ENCODE measurements around the gene SMAD3. TPM values are rescaled to one million over a fixed set of nuclear protein-coding genes. Genes with fewer than 3 reads are reported as not detected.

Gene SMAD3
- total and polyA plus RNA-seq, 2 of the 8 experiments (the other 6 are each of a cell fraction or from before 2014, with no cell fraction given) = 10.1 to 12.4 TPM

DNA sequence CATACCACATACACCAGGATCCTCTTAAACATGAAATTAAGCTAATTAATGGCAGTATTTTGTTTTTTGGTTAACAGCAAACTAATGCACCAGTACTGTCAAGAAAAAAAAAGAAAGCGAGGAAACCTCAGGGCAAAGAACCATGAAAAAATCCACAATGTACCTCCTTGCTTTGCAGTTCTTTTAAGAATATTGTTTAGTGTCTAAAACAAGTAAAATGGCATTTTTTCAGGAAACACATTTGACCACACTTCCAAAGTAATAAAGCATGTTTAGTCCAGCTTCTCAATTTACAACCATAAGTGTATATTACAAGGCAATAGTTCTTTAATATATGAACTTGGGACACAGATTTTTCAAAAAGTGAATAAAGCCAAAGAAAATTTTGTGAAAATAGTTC is 162.4 kb downstream of the SMAD3 start:
- ChIA-PET POLR2A (ENCODE audit: partially characterized antibody) (no interaction called here), CTCF (ENCODE audit: partially characterized antibody) (no interaction called here)

More for the DNA sequence above, 162.4 kb downstream of the SMAD3 start:
- no peaks in the 10 kb centered on the region for H3K9me3 ChIP-seq (ENCODE audit: insufficient read depth in 2 of 2, low read depth in 1 of 2, low read length in 1 of 2)
- no peak overlapping the region for H2BK120ac ChIP-seq (replicated peaks; ENCODE audit: low read depth, low read length)
- no peaks in the 10 kb centered on the region for H3K4me1 ChIP-seq (replicated peaks in 1 of 4; ENCODE audit: control insufficient read depth in 3 of 4, insufficient read depth in 4 of 4, low read length in 3 of 4)
- DNase-seq (ENCODE audit: low read depth in 1 of 2, low spot score in 2 of 2) (no peak), FAIRE-seq (no peak)
- no peak overlapping the region for H3K27ac ChIP-seq (ENCODE audit: low read depth, low read length)
- no peak overlapping the region for H2BK15ac ChIP-seq (ENCODE audit: low read length)
- H2BK5ac ChIP-seq (ENCODE audit: low read depth, low read length) = no peak overlapping the region
- 85% methylated on average over 1 of the region's 1 CpG; no CpG with 5 or more reads in 1 of the 2 experiments for WGBS, 2 experiments (ENCODE audit: extremely low coverage in 1 of 2, insufficient coverage in 1 of 2, insufficient read length in 1 of 2, insufficient replicate concordance in 2 of 2, low coverage in 1 of 2, low lambda C conversion rate in 2 of 2, missing lambda C conversion rate in 1 of 2)
- peaks cover 3 to 11% (median 5%) of the 10 kb centered on the region in 4 experiments; a peak in 4 of 8 replicates for H3K36me3 ChIP-seq (ENCODE audit: control insufficient read depth in 2 of 4, insufficient read depth in 4 of 4, low read length in 3 of 4)
- no peaks in the 10 kb centered on the region; the same call in 1 of the 2 replicates for H3K23me2 ChIP-seq (ENCODE audit: low read depth, low read length)
- no peak overlapping the region for H3K23ac ChIP-seq (ENCODE audit: insufficient read length)
- H3K18ac ChIP-seq (ENCODE audit: extremely low read depth, low read length) = no peak overlapping the region
- H3K79me2 ChIP-seq (ENCODE audit: control insufficient read depth in 1 of 2, insufficient read depth in 2 of 2, low read length in 2 of 2) = no peaks in the 10 kb centered on the region
- no peak overlapping the region for H3K4ac ChIP-seq (replicated peaks; ENCODE audit: insufficient read length, low read depth, low read length)
- no peak overlapping the region for H4K5ac ChIP-seq (ENCODE audit: insufficient read length, low read depth, low read length)
- no peak overlapping the region for H2AFZ ChIP-seq (ENCODE audit: low read length)
- TF ChIP-seq SP2 (IDR thresholded peaks at IDR 0.05; ENCODE audit: low read length) (no peak), CHD2 (IDR thresholded peaks at IDR 0.05; ENCODE audit: low read length) (no peak), RAD21 (IDR thresholded peaks at IDR 0.05 in 1 of 2, conservative IDR thresholded peaks at IDR 0.05 in 1 of 2; ENCODE audit: low read depth in 2 of 2, low read length in 2 of 2) (no peak), TAF1 (IDR thresholded peaks at IDR 0.05; ENCODE audit: low read depth, low read length) (no peak), SIRT6 (IDR thresholded peaks at IDR 0.05; ENCODE audit: low read length) (no peak), MAFK (IDR thresholded peaks at IDR 0.05; ENCODE audit: low read depth, low read length) (no peak), TBP (IDR thresholded peaks at IDR 0.05; ENCODE audit: low read depth, low read length) (no peak), CEBPB (IDR thresholded peaks at IDR 0.05; ENCODE audit: low read depth, low read length) (no peak), POU5F1 (IDR thresholded peaks at IDR 0.05; ENCODE audit: low read depth, low read length) (no peak)
- TF ChIP-seq, protein P1, sequence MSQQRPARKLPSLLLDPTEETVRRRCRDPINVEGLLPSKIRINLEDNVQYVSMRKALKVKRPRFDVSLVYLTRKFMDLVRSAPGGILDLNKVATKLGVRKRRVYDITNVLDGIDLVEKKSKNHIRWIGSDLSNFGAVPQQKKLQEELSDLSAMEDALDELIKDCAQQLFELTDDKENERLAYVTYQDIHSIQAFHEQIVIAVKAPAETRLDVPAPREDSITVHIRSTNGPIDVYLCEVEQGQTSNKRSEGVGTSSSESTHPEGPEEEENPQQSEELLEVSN (IDR thresholded peaks at IDR 0.05) = no peak
- no peak overlapping the region for H3K4me3 ChIP-seq (ENCODE audit: extremely low read depth in 1 of 4, insufficient read depth in 2 of 4, low read depth in 3 of 4, low read length in 4 of 4)
- H4K20me1 ChIP-seq (replicated peaks in 1 of 2; ENCODE audit: control insufficient read depth in 1 of 2, insufficient read depth in 2 of 2, low read length in 2 of 2) = no peaks in the 10 kb centered on the region
- H2AK5ac ChIP-seq (ENCODE audit: low read depth, low read length) = no peak overlapping the region
- H2BK12ac ChIP-seq (ENCODE audit: low read depth, low read length) = no peak overlapping the region
- no peak overlapping the region for H2BK20ac ChIP-seq (ENCODE audit: low read length)
- H3K14ac ChIP-seq (ENCODE audit: insufficient read length) = no peak overlapping the region
- H4K8ac ChIP-seq (ENCODE audit: extremely low read depth, insufficient read depth, low read length) = no peak overlapping the region
- no peak overlapping the region for H3K9ac ChIP-seq (replicated peaks in 1 of 4; ENCODE audit: extremely low read depth in 1 of 4, low read depth in 3 of 4, low read length in 3 of 4)
- H3K4me2 ChIP-seq (ENCODE audit: insufficient read depth in 1 of 2, low read depth in 2 of 2, low read length in 2 of 2) = no peak overlapping the region
- H3K56ac ChIP-seq (replicated peaks; ENCODE audit: insufficient read length, low read depth, low read length) = no peak overlapping the region
- no peaks in the 10 kb centered on the region for H3K79me1 ChIP-seq (ENCODE audit: low read depth, low read length)
- H4K91ac ChIP-seq (replicated peaks; ENCODE audit: insufficient read length, low read length) = no peak overlapping the region
- H3K27me3 ChIP-seq (replicated peaks in 1 of 4; ENCODE audit: control insufficient read depth in 3 of 4, extremely low read depth in 1 of 4, insufficient read depth in 3 of 4, low read length in 3 of 4) = no peaks in the 10 kb centered on the region

Data from H1 (cell line).